NCI-H1436 treated with DMSO at 0.1 percent for 48 hours (cell line): ENCODE results near the gene NLRP13.

Experiments used
- DNase-seq: peaks from one replicate; lab custom pipeline; 2025; lab: John Stamatoyannopoulos, UW

NLRP13 gene

GRCh38 chr19:55902080-55902751 is 29.9 kb downstream of the NLRP13 start:
- DNase-seq, result no peak

- no peak for DNase-seq
Measured at GRCh38 chr19:55901369-55902079, 30.6 kb downstream of the NLRP13 start.

DNA sequence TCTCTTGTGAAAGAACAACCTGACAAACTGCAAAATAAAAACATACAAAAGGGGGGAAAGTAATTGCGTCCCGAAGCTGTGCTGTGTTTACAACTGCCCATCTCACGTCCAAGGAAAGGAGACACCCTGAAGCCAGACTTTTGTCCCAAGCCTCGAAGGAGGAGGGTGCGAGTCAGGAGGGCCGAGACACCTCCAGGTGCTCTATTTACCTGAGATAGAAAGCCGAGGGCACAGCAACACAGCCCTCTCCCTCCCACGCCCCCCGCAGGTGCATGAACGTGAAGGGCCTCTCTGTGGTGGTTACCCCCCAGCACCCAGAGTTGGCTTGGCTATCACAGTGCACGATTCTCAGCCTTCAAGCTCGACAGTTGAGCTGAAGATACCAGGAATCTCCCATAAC is 33.2 kb downstream of the NLRP13 start:
- no peak for DNase-seq

DNA sequence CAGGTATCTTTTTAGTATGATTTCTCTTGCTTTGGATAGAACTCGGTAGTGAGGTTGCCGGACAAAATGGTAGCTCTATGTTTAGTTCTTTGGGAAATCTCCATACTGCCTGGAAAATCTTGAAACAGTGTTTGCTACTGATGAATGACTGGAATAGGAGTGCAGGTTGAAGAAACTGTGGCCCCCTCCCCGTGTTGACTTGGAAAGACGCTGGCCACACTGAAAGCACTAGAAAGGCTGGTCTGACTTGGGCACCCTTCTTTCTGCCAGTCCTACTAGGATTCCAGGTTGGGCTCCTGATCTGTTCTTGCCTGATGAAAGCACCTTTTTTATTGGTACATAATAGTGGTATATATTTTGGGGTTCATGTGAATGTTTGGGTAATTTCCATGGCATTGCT is 49.5 kb downstream of the NLRP13 start:
- DNase-seq, result no peak

DNA sequence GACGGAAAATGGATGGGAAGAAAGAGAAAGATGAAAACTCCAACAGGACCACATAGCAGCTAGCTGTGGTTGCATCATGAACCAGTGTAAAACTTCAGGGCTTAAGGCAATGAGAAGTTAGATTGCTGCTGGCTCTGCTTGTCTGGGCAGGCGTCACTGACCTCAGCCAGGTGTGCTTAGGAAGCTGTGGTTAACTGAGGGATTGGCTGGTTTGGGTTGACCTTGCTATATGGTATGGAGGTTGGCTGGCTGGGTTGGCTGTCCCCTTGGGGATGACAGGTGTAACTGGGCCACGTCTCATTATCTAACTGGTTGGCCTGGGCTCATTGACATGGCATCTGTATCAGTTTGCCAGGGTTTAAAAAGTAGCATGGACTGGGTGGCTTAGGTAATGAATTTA is 54.9 kb downstream of the NLRP13 start:
- DNase-seq, result no peak

DNA sequence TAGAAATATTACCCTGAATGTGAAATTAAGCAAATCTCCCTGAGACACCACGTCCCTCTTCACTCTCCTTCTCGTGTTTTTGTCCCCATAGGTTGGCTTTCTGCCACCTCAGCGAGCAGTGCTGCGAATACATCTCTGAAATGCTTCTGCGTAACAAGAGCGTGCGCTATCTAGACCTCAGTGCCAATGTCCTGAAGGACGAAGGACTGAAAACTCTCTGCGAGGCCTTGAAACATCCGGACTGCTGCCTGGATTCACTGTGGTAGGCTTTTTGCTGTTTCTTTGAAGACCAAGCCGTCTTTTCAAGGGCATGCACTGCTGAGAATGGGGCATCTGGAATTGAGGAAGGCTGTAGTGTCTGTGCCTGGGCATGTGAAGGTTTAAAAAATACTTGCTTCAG is 61.4 kb downstream of the NLRP13 start:
- no peak for DNase-seq

DNA sequence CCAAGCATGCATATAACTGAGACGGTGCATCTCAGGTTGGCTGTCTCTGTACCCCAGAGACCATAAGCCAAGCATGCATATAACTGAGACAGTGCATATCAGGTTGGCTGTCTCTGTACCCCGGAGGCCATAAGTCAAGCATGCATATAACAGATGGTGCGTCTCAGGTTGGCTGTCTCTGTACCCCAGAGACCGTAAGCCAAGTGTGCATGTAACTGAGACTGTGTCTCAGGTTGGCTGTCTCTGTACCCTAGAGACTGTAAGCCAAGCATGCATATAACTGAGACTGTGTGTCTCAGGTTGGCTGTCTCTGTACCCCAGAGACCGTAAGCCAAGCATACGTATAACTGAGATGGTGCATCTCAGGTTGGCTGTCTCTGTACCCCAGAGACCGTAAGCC is 65.0 kb downstream of the NLRP13 start:
- no peak for DNase-seq

GRCh38 chr19:55866521-55866920 is 65.6 kb downstream of the NLRP13 start:
- DNase-seq, result no peak

GRCh38 chr19:55858969-55859368 is 73.2 kb downstream of the NLRP13 start:
- no peak for DNase-seq

GRCh38 chr19:55858401-55858800 is 73.7 kb downstream of the NLRP13 start:
- no peak for DNase-seq

GRCh38 chr19:55857974-55858373 is 74.2 kb downstream of the NLRP13 start:
- no peak for DNase-seq

- DNase-seq, result no peak
Measured at GRCh38 chr19:55857149-55857548, 75.0 kb downstream of the NLRP13 start.

DNA sequence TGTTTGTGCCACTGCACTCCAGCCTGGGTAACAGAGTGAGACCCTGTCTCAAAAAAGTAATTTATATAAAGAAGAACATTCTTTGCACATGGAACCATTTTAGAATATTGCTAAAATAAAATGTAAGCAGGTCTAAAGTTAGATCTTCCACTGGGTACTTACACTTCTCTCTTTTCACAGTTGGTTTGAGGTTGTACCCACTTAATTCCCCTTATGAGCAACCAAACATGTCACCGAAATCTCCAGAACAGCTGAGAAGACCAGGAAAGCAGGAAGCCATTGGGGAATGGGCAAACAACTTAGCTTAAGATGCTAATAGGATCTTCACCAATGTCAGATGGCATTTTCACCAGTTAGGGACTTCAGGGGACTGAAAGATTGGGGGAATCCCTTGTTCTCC is 77.0 kb downstream of the NLRP13 start:
- DNase-seq, result no peak
